NCI-H146 treated with DMSO at 0.1 percent for 48 hours (cell line): ENCODE results near the gene TMEM174.
A peak's percentile ranks its signal among the peaks of the same experiment; 100 is the strongest.

Experiments
- DNase-seq: peaks from one replicate; lab custom pipeline; 2025; ENCODE audit not compliant: unreplicated experiment; lab: John Stamatoyannopoulos, UW

The TMEM174 gene

GRCh38 chr5:73221726-73222125 is 48.7 kb downstream of the TMEM174 start:
- no peak for DNase-seq

GRCh38 chr5:73222173-73222572 is 49.2 kb downstream of the TMEM174 start:
- peak; percentile 72 for DNase-seq
